DND-41 (cell line): ENCODE results near the gene NCK2.

Experiments used
- ATAC-seq: fragments of 200-7000 bp; cut with Tn5 transposase; 3 replicates; pipeline ENCODE4 v1.9.1; 2021; ENCODE audit warnings: low read depth; ENCODE audit not compliant: insufficient read depth
- DNase-seq: peaks from one replicate; pipeline ENCODE4 v3.0.0-alpha.2; 2020
- H2AFZ ChIP-seq: 2 replicates; pipeline ENCODE4 v1.6.0; 2012; ENCODE audit warnings: low read depth, low read length
- H3K27ac ChIP-seq: 2 replicates; pipeline ENCODE4 v1.5.1; 2012; ENCODE audit warnings: low read length, inconsistent platforms
- H3K27me3 ChIP-seq: fragments of 200-600 bp; sonication (generic); 2 replicates; pipeline ENCODE4 v1.6.0; 2012; ENCODE audit warnings: low read length, mild to moderate bottlenecking, inconsistent platforms; ENCODE audit not compliant: insufficient read depth, poor library complexity
- H3K36me3 ChIP-seq: 2 replicates; pipeline ENCODE4 v1.5.1; 2012; ENCODE audit warnings: low read length, inconsistent platforms; ENCODE audit not compliant: insufficient read depth
- H3K4me1 ChIP-seq: 2 replicates; pipeline ENCODE4 v1.5.1; 2012; ENCODE audit warnings: mild to moderate bottlenecking, low read length; ENCODE audit not compliant: insufficient read depth
- H3K4me2 ChIP-seq: 2 replicates; pipeline ENCODE4 v1.6.0; 2012; ENCODE audit warnings: mild to moderate bottlenecking, moderate library complexity, low read length, inconsistent platforms; ENCODE audit not compliant: insufficient read depth
- H3K4me3 ChIP-seq, 2 experiments: fragments of 200-600 bp in 1 of 2; shearing (Covaris generic) in 1 of 2; 2 replicates each; pipeline ENCODE4 v1.5.1; 2012 to 2016; ENCODE audit warnings: inconsistent platforms in 2 of 2, low read length in 2 of 2, mild to moderate bottlenecking in 2 of 2, low read depth in 1 of 2, moderate library complexity in 1 of 2
- H3K79me2 ChIP-seq: 2 replicates; pipeline ENCODE4 v1.6.0; 2012; ENCODE audit warnings: low read length, inconsistent platforms; ENCODE audit not compliant: insufficient read depth
- H3K9ac ChIP-seq: 2 replicates; pipeline ENCODE4 v1.6.0; 2012; ENCODE audit warnings: low read depth, mild to moderate bottlenecking, inconsistent platforms, low read length, moderate library complexity
- H3K9me3 ChIP-seq: 2 replicates; pipeline ENCODE4 v1.5.1; 2012; ENCODE audit warnings: low read length, moderate library complexity, mild to moderate bottlenecking, inconsistent platforms; ENCODE audit not compliant: insufficient read depth, severe bottlenecking
- H4K20me1 ChIP-seq: 2 replicates; pipeline ENCODE4 v1.6.0; 2012; ENCODE audit warnings: low read length; ENCODE audit not compliant: insufficient read depth
- EZH2 ChIP-seq: IDR thresholded peaks from 3 replicates; pipeline ENCODE4 v1.6.1; 2012; ENCODE audit warnings: borderline replicate concordance, low read depth, mild to moderate bottlenecking, moderate library complexity, low read length, inconsistent platforms; ENCODE audit not compliant: severe bottlenecking
- TF ChIP-seq, protein P1 (sequence below): IDR thresholded peaks from 2 replicates; pipeline ENCODE4 v1.5.1; 2012; ENCODE audit warnings: borderline replicate concordance, low read length, moderate library complexity, mild to moderate bottlenecking; ENCODE audit not compliant: poor library complexity, severe bottlenecking; ENCODE audit errors: extremely low read depth

NCK2 gene

DNA sequence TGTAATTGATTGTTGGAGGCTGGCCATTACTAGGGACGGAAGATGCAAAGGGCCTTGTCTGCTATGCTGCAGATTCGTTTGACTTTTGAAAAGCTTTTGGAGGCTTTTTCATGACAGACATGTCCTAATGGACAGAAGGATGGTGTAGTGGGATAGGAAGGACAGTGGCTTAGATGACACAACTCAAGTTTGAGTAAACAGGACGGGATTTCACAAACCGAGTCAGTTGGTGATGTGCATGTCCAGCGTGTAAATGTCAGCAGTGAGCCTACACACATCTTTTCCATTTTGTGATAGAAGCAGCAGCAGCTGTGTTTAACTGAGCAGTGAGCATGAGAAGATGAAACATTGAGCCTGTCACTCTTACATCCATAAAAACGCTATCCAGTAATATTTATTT is 76.0 kb downstream of the NCK2 start:
- Histone ChIP-seq H2AFZ (no peak overlapping the region), H3K36me3 (peaks cover 47% of the 10 kb centered on the region), H3K4me2 (no peak overlapping the region), H4K20me1 (peaks cover 43% of the 10 kb centered on the region), H3K27me3 (no peaks in the 10 kb centered on the region), H3K4me3 (no peak overlapping the region), H3K9ac (no peak overlapping the region), H3K79me2 (peaks cover 63% of the 10 kb centered on the region), H3K9me3 (no peaks in the 10 kb centered on the region), H3K4me1 (no peaks in the 10 kb centered on the region), H3K27ac (no peak overlapping the region; the same call in 1 of the 2 replicates)
- ATAC-seq (no peak), DNase-seq (no peak)
- TF ChIP-seq EZH2, result no peak
- TF ChIP-seq, protein P1, sequence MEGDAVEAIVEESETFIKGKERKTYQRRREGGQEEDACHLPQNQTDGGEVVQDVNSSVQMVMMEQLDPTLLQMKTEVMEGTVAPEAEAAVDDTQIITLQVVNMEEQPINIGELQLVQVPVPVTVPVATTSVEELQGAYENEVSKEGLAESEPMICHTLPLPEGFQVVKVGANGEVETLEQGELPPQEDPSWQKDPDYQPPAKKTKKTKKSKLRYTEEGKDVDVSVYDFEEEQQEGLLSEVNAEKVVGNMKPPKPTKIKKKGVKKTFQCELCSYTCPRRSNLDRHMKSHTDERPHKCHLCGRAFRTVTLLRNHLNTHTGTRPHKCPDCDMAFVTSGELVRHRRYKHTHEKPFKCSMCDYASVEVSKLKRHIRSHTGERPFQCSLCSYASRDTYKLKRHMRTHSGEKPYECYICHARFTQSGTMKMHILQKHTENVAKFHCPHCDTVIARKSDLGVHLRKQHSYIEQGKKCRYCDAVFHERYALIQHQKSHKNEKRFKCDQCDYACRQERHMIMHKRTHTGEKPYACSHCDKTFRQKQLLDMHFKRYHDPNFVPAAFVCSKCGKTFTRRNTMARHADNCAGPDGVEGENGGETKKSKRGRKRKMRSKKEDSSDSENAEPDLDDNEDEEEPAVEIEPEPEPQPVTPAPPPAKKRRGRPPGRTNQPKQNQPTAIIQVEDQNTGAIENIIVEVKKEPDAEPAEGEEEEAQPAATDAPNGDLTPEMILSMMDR, result no peak

DNA sequence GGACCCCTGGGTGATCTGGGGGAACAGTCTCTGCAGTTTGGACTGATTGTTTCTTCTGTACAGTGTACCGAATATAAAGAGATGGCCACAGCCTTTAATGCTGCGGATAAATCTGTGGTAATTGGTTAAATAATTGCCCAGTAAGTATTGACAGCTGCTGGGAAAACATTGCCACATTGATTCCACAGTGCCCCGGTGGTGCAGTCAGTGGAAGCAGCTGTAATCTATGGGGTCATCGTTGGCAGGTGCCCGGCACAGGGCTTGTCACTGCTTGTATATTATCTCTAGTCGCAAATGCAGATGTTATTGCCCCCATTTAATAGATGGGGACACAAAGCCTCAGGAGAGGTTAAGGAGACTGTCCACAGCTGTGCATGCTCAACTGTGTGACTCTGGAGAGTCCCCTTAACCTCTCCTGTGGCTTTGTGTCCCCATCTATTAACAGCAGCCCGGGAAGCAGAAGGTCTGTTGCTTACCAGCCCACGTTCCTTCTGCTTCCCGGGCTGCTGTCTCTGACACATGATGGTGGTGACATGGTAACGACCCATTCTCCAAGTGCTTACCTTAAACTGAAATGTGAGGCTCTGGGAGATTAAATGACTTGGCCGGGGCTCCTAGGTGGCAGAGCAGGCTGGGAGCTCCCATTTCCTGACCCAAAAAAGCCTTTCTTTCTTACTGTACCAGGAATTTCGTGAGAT is 76.9 kb downstream of the NCK2 start:
- H3K36me3 ChIP-seq, result peaks cover 43% of the 10 kb centered on the region
- H3K9ac ChIP-seq, result no peak overlapping the region
- H4K20me1 ChIP-seq, result peaks cover 48% of the 10 kb centered on the region
- H3K4me1 ChIP-seq, result no peaks in the 10 kb centered on the region
- no peaks in the 10 kb centered on the region for H3K9me3 ChIP-seq
- no peak overlapping the region for H3K27ac ChIP-seq
- no peak overlapping the region for H2AFZ ChIP-seq
- H3K4me2 ChIP-seq, result no peak overlapping the region
- ATAC-seq (no peak), DNase-seq (no peak)
- H3K4me3 ChIP-seq, result no peak overlapping the region
- no peak for TF ChIP-seq EZH2
- TF ChIP-seq, protein P1, result no peak
- no peaks in the 10 kb centered on the region for H3K27me3 ChIP-seq
- H3K79me2 ChIP-seq, result peaks cover 62% of the 10 kb centered on the region

- Histone ChIP-seq H3K4me1 (no peaks in the 10 kb centered on the region), H3K79me2 (peaks cover 62% of the 10 kb centered on the region), H3K27me3 (no peaks in the 10 kb centered on the region), H3K9ac (no peak overlapping the region), H4K20me1 (peaks cover 49% of the 10 kb centered on the region), H3K9me3 (no peaks in the 10 kb centered on the region), H3K36me3 (peaks cover 36% of the 10 kb centered on the region), H2AFZ (no peak overlapping the region), H3K4me2 (no peak overlapping the region), H3K27ac (no peak overlapping the region), H3K4me3 (no peak overlapping the region)
- TF ChIP-seq, protein P1, result no peak
- no peak for DNase-seq
- peak; percentile 35; the same call in 1 of the 3 replicates for ATAC-seq
Observed at GRCh38 chr2:105822186-105822585, 77.5 kb downstream of the NCK2 start.

- Histone ChIP-seq H3K9me3 (no peaks in the 10 kb centered on the region), H2AFZ (no peak overlapping the region), H4K20me1 (peaks cover 50% of the 10 kb centered on the region), H3K79me2 (peaks cover 57% of the 10 kb centered on the region), H3K9ac (no peak overlapping the region), H3K4me2 (no peak overlapping the region), H3K4me1 (no peaks in the 10 kb centered on the region), H3K36me3 (peaks cover 25% of the 10 kb centered on the region), H3K27ac (no peak overlapping the region), H3K4me3 (no peak overlapping the region), H3K27me3 (no peaks in the 10 kb centered on the region)
- DNase-seq, result no peak
- no peak for ATAC-seq
- TF ChIP-seq, protein P1, result no peak
- TF ChIP-seq EZH2, result no peak
Observed at GRCh38 chr2:105824446-105824845, 79.7 kb downstream of the NCK2 start.
